GM19467 (cell line): ENCODE measurements around the gene ADGRG1.

Experiments
- ATAC-seq: cut with Tn5 transposase; IDR thresholded peaks from one replicate; pipeline ENCODE4 v1.9.1; 2021; ENCODE audit warnings: mild to moderate bottlenecking, moderate library complexity; ENCODE audit not compliant: unreplicated experiment

ADGRG1 gene

GRCh38 chr16:57647136-57647875 lies 18.9 kb downstream of the ADGRG1 start:
- no peak for ATAC-seq

- no peak for ATAC-seq
Measured at GRCh38 chr16:57648125-57648524, 19.7 kb downstream of the ADGRG1 start.

- ATAC-seq, result no peak
Measured at GRCh38 chr16:57648581-57649442, 20.4 kb downstream of the ADGRG1 start.

- ATAC-seq, result no peak
Measured at GRCh38 chr16:57649443-57649751, 21.0 kb downstream of the ADGRG1 start.

- no peak for ATAC-seq
Measured at GRCh38 chr16:57649846-57650245, 21.4 kb downstream of the ADGRG1 start.

- no peak for ATAC-seq
Measured at GRCh38 chr16:57651344-57652333, 23.2 kb downstream of the ADGRG1 start.

GRCh38 chr16:57652695-57653471 lies 24.5 kb downstream of the ADGRG1 start:
- no peak for ATAC-seq

- ATAC-seq, result no peak
Measured at GRCh38 chr16:57653936-57654335, 25.5 kb downstream of the ADGRG1 start.

GRCh38 chr16:57656342-57656955 lies 28.0 kb downstream of the ADGRG1 start:
- ATAC-seq, result no peak

GRCh38 chr16:57657228-57657627 lies 28.8 kb downstream of the ADGRG1 start:
- no peak for ATAC-seq

- no peak for ATAC-seq
Measured at GRCh38 chr16:57658130-57658877, 29.9 kb downstream of the ADGRG1 start.

GRCh38 chr16:57658878-57659674 lies 30.6 kb downstream of the ADGRG1 start:
- ATAC-seq, result no peak

GRCh38 chr16:57660715-57661463 lies 32.5 kb downstream of the ADGRG1 start:
- no peak for ATAC-seq

- ATAC-seq, result no peak
Measured at GRCh38 chr16:57661510-57661909, 33.1 kb downstream of the ADGRG1 start.

GRCh38 chr16:57661936-57662906 lies 33.8 kb downstream of the ADGRG1 start:
- no peak for ATAC-seq

- no peak for ATAC-seq
Measured at GRCh38 chr16:57663436-57663835, 35.0 kb downstream of the ADGRG1 start.
